A549 treated with Mapracorat at 1 μM for 4 hours (cell line): Measurements from ENCODE around the gene MRM2. TPM values are rescaled to one million over a fixed set of nuclear protein-coding genes. Genes with fewer than 3 reads are reported as not detected.

ENCODE experiments used
- total RNA-seq: library from RNA; stranded (reverse); fragments of 200-300 nt; extraction: Qiagen RNA extraction; gene quantifications from 5 replicates; pipeline ENCODE4 v1.2.3, GENCODE V29; 2022

MRM2 gene
- 47.4 to 56.3 TPM (median 51.6 TPM) in 5 replicates for total RNA-seq

GRCh38 chr7:2241580-2242540 is at the start of gene MRM2, which contains the start of gene NUDT1:
Gene MRM2 (minus strand): TSS chr7:2242205. CDS start chr7:2242169, 36 bp downstream.
Gene NUDT1 (plus strand): TSS chr7:2242226. CDS start chr7:2244575, 2,349 bp downstream.

GRCh38 chr7:2232766-2233520 is 9.1 kb downstream of the MRM2 start, which contains the start of gene MAD1L1:
Gene MAD1L1 (minus strand): TSS chr7:2232945. CDS start chr7:2230133, 2,812 bp downstream.

Other genes starting within 250 kb of the MRM2 start
- gene MAD1L1, start 9.3 kb downstream of the MRM2 start, total RNA-seq = 16.7 to 27.4 TPM (median 24.5 TPM) in 5 replicates
- gene NUDT1, start within 50 bp of the MRM2 start, total RNA-seq = 88.2 to 109 TPM (median 102 TPM) in 5 replicates
- 72.2 to 121 TPM (median 116 TPM) in 5 replicates for gene SNX8, start 72.2 kb upstream of the MRM2 start, total RNA-seq
- 220 to 260 TPM (median 227 TPM) in 5 replicates for gene EIF3B, start 112.6 kb upstream of the MRM2 start, total RNA-seq
- 7.9 to 14.0 TPM (median 11.7 TPM) in 5 replicates for gene CHST12, start 161.4 kb upstream of the MRM2 start, total RNA-seq
- gene GRIFIN, start 234.2 kb upstream of the MRM2 start, total RNA-seq = not detected in 5 replicates